ENCODE data around the gene CNTF. TPM values are rescaled to one million over a fixed set of nuclear protein-coding genes. Genes with fewer than 3 reads are reported as not detected.

The CNTF gene
- total RNA-seq, 1 experiment from 2014 or later, result 1.6 TPM

GRCh38 chr11:58576887-58577471, 45.5 kb upstream of the CNTF start:
- Histone ChIP-seq H3K4me1 (ENCODE audit: insufficient read depth, low read length) (peaks cover 62% of the 10 kb centered on the region), H3K9me2 (replicated peaks; ENCODE audit: low read length) (no peaks in the 10 kb centered on the region), H3K9me3 (ENCODE audit: low read length) (no peaks in the 10 kb centered on the region), H2AFZ (ENCODE audit: low read length) (peak overlapping the region; percentile 69), H3F3A (ENCODE audit: low read length, unreplicated experiment) (peaks cover 20% of the 10 kb centered on the region), H3K79me2 (ENCODE audit: low read length) (peaks cover 58% of the 10 kb centered on the region), H3K4me2 (ENCODE audit: low read length) (peak overlapping the region; percentile 92), H3K36me3 (ENCODE audit: low read depth, low read length) (peaks cover 4% of the 10 kb centered on the region; the same call in 1 of the 2 replicates), H3K27ac (ENCODE audit: low read length) (peak overlapping the region; percentile 97), H4K20me1 (ENCODE audit: low read length) (peaks cover 23% of the 10 kb centered on the region), H3K4me3 (ENCODE audit: low read length) (peak overlapping the region; percentile 80), H3K9ac (ENCODE audit: low read length) (peak overlapping the region; percentile 99), H3K27me3 (ENCODE audit: low read length) (no peaks in the 10 kb centered on the region)
- intact Hi-C loops (cut with micrococcal nuclease), result loop anchor here (1.0 to 5.0 kb wide), 6 partner anchors 53 to 1255 kb away; partner anchors contain the start of genes FAM111A and TNKS1BP1
- CTCF ChIA-PET, result interaction anchor here (0.6 to 1.1 kb wide), 2 partner anchors 97 to 582 kb away, joined by 3 to 4 read pairs; no protein-coding TSS in a partner anchor
- TF ChIP-seq CTCF (conservative IDR thresholded peaks at IDR 0.05; ENCODE audit: low read depth, low read length) (peak; percentile 72), EZH2 (IDR thresholded peaks at IDR 0.05; ENCODE audit: low read length, unreplicated experiment) (no peak)
- POLR2A ChIA-PET (ENCODE audit: unreplicated experiment), result interaction anchor here (0.6 to 0.7 kb wide), 2 partner anchors 64 to 211 kb away, joined by 4 to 8 read pairs; no protein-coding TSS in a partner anchor
- no peak for ATAC-seq
- DNase-seq, result peak; percentile 44
- BruUV-seq (replicated peaks), result no TSS peak

GRCh38 chr11:58577555-58578135, 44.8 kb upstream of the CNTF start:
- Histone ChIP-seq H2AFZ (ENCODE audit: low read length) (peak overlapping the region; percentile 69), H3K4me2 (ENCODE audit: low read length) (peak overlapping the region; percentile 92), H3K79me2 (ENCODE audit: low read length) (peaks cover 61% of the 10 kb centered on the region), H3F3A (ENCODE audit: low read length, unreplicated experiment) (peaks cover 20% of the 10 kb centered on the region), H4K20me1 (ENCODE audit: low read length) (peaks cover 28% of the 10 kb centered on the region), H3K36me3 (ENCODE audit: low read depth, low read length) (peaks cover 4% of the 10 kb centered on the region; the same call in 1 of the 2 replicates), H3K9me3 (ENCODE audit: low read length) (no peaks in the 10 kb centered on the region), H3K4me3 (ENCODE audit: low read length) (peak overlapping the region; percentile 80), H3K9ac (ENCODE audit: low read length) (peak overlapping the region; percentile 99), H3K27me3 (ENCODE audit: low read length) (no peaks in the 10 kb centered on the region), H3K4me1 (ENCODE audit: insufficient read depth, low read length) (peaks cover 67% of the 10 kb centered on the region), H3K27ac (ENCODE audit: low read length) (peak overlapping the region; percentile 97), H3K9me2 (replicated peaks; ENCODE audit: low read length) (no peaks in the 10 kb centered on the region)
- TF ChIP-seq EZH2 (IDR thresholded peaks at IDR 0.05; ENCODE audit: low read length, unreplicated experiment) (no peak), EZH2phosphoT487 (IDR thresholded peaks at IDR 0.05; ENCODE audit: borderline replicate concordance, low read length) (no peak), CTCF (conservative IDR thresholded peaks at IDR 0.05; ENCODE audit: low read depth, low read length) (no peak)
- DNase-seq (peak; percentile 82), ATAC-seq (no peak; the same call in 1 of the 2 replicates)
- TSS peak; percentile 60 for BruUV-seq (replicated peaks)
- CTCF ChIA-PET, result interaction anchor here (0.6 to 1.1 kb wide), 2 partner anchors 422 to 581 kb away, joined by 4 to 8 read pairs; no protein-coding TSS in a partner anchor
- intact Hi-C loops (cut with micrococcal nuclease), result loop anchor here (1.0 to 5.0 kb wide), 8 partner anchors 53 to 1255 kb away; partner anchors contain the start of genes FAM111A, MED19, TMX2 and TNKS1BP1
- POLR2A ChIA-PET (ENCODE audit: unreplicated experiment), result interaction anchor here (0.6 to 0.7 kb wide), 2 partner anchors 64 to 211 kb away, joined by 4 to 8 read pairs; no protein-coding TSS in a partner anchor
